Fibroblast of the conjunctiva (primary cell): ENCODE data around the gene SPECC1.
"Not testable (repeated sequence)": the region's sequence is repeated elsewhere in the genome, so short reads cannot be mapped to it uniquely, and the experiment has no call there.

Source experiments
- DNase-seq: peaks from one replicate; pipeline ENCODE4 v3.0.0-alpha.2; 2010; ENCODE audit warnings: low read depth

The SPECC1 gene

DNA sequence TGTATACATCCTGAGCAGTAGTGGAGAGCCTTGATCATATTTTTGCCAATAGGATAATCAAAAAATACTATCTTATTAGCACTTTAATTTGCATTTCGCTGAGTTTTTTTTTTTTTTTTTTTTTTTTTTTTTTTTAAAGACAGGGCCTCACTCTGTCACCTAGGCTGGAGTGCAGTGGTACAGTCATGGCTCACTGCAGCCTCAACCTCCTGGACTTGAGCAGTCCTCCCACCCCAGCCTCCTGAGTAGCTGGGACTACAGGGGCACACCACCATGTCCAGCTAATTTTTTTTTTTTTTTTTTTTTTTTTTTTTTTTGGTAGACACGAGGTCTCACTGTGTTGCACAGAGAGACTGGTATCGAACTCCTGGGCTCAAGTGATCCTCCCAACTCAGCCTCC is 230.6 kb downstream of the SPECC1 start:
- not testable (repeated sequence) for DNase-seq

DNA sequence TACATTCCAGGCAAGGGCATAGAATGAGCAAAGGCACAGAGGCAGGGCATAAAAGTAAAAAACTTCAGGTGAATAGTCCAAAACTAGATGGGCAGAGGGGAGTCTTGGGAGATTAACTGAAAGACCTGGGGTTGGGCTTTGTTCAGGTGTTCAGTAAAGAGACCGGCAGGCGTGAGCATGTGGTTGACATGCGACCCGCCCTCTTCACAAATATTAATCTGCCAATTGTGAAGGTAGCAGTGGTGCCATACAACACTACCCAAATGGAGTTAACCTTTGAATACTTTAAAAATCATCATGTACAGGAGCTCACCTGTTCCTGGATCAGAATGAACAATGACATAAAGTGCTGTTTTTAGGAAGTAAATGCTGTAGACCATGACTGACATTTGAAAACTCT is 232.7 kb downstream of the SPECC1 start:
- no peak for DNase-seq

DNA sequence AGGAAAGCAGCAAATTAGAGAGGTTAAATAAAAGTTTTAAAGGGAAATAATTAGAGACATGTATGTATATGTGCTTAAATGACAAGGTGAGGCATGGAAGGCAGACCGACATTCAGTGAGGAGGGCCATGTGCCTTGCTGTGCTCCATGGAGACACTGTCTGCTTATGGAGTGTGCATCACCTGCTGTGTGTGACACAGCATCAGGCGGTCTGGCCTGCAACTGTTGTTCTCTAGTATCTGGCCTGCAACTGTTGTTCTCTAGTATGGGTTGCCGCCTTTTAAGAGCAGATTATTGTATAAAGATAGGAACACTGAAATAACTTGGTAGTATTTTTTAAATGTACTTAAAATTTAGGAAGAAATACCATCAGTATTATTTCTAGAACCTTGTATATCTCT is 233.1 kb downstream of the SPECC1 start:
- no peak for DNase-seq

DNA sequence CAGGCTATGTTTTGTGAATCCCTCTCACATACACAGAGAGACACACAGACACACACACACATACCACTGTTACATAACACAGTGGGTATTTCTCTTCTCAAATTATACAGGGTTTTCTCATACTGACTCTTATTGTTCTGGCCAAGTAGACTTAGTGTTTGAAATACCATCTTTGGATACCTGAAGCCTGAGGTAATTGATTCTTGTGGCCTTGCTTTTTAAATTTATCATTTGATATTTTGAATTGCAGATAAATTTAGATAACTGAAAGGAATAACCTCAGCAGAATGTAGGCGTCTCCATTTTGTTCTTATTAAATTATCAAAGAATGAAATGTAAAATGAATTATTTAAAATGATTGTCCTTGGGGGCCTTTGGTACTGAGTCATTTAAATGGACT is 234.4 kb downstream of the SPECC1 start:
- DNase-seq: no peak

DNA sequence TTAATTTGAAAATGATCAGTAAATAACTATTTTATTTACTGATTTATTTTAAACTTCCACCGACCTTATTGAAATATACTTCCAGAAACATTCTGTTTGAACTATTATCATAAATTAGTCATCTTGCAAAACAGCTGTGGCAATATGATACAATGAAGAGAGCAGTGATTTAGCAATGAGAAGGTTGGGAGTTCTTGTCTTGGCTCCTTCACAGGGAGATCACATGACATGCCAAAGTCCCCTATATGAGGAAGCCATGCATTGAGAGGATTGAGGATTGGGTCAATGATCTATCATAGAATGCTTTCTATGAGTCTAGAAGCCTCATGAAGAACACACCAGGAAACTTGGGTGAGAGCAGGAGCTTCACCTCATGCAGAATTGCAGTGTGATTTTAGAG is 235.5 kb downstream of the SPECC1 start:
- no peak for DNase-seq

DNA sequence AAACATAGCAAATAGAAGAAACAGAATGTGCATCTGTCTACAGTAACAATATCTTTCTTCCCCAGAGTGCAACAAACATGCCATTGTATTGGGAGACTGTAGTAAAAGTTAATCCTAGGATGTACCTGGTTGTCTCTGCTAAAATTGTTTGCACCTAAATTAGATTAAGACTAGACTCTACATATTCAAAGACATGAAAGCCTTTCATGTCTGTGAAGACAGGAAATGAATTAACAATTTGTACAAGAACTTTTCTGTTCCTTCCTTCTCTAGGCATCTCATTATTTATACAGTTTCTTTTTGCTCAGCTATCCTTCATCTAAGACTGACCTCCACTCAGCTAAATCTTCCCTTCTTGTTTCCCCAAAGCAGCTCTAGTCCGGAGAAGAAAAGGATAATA is 237.5 kb downstream of the SPECC1 start:
- no peak for DNase-seq

DNA sequence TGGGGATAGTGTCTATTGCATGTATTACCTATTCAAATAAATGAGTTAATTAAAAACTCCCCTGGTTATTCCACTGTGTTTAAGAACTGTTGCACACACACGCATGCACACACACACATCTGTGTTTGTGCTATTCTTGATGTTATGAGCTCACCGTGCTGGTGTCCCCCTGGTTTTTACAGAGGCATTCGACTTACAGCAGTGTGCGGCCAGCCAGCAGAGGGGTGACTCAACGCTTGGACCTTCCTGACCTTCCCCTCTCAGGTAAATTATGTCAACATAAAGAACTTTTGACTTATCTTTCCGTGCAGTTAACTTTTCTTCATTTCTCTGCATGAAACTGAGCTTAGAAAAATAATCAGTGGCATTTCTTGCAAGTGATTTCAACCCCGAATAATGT is 244.2 kb downstream of the SPECC1 start:
- no peak for DNase-seq

DNA sequence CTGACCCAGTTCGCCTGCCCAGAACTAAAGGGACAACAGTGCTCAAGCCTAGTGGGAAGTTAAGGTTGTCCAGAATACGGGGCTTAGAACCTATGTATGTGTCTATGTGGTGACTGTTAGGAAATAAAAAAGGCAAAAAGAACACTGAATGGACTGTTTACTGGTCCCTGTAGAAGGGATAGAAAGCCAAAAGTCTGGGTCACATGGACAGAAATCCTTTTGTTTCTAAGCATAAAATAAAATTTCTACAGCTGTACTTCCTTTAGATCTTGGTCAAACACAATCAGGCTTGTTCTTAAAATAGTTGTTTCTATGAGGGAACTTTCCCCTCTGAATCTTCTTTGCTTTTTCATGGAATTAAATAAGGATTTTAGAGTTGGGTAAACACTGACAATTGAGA is 245.4 kb downstream of the SPECC1 start:
- DNase-seq: no peak

DNA sequence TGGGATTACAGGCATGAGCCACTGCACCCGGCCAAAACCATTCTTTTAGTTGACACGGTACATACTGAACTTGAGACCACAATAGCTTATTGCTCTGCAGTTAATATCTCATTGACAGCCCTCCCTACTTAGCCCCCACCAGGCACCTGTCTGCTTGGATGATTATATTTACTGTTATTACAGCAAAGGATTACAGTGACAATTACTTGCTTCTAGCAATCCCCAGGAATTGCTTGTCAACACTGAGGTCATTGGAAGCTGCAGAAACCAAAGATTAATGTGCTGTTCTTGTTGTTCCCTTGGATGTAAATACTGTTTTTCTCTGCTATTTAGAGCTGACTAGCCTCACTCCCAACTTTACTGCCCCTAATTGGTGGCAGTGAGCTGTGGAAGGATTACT is 247.0 kb downstream of the SPECC1 start:
- no peak for DNase-seq

DNA sequence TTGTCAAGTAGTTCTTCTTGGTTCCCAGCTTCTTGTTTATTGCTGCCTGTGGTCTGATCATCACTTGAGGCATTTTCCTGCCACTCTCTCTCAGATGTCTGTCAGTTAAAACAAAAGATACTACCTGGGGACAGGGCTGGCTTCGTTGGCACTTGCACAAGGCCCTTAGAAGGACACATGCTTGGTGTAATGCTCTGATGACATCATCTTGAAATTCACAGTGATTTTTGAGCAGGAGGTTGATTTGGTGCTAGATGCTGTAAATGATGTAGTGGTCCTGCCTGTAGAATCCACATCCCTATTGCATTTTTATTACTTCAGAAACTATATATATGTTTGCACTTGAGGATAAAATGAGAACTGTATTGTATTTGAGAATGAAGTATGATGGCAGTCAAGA is 247.8 kb downstream of the SPECC1 start:
- DNase-seq: no peak

DNA sequence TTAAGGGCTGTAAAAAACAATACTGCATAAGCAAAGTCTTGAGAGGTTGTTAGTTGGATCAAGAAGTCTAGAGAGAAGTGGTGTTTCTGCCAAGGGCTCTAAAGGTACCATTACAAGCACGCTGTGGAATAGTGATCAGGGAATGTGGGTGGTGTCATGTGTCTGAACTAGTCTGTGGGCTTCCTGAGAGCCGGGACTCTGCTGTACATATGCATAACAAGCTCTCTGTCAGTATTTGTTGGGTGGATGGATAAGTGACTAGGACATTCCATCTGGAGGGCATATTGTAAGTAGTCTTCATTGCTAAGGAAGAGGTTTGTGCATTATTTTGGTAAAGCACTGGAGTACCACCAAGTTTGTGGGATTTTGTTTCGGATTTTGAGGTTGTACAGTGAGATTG is 248.6 kb downstream of the SPECC1 start:
- DNase-seq: no peak

DNA sequence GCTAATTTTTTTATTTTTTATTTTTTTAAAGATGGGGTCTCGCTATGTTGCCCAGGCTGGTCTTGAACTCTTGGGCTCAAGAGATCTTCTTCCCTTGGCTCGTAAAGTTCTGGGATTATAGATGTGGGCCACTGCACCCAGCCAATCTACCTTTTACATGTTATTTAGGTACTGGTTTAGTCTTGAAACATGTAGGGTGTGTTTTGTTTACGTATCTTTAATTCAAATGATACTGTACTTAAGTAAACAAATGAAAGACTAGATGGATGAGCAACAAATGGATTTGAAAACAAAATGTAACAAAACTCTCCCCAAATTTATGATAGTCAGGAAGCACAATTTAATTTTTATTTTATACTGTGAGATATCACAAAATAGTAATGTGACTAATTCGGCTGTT is 250.5 kb downstream of the SPECC1 start:
- DNase-seq: no peak

DNA sequence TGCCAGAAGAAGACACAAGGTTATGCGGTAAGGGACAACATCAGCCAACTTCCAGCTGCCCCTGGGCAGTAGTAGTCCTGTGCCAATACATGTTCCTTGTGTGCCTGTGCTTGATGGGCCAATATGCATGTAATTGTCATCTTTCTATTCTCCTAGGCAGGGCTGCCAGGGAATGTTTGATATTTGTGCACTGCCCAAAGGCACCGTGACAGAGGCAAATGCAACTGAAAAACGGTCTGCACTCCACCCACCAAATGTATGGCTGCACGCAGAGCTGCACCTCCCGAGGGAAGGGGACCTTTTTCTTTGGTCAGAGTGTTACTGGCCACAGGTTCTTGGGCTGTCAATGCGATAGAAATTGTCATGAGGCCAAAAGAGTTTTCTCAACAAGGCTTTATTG is 251.1 kb downstream of the SPECC1 start:
- DNase-seq: no peak

DNA sequence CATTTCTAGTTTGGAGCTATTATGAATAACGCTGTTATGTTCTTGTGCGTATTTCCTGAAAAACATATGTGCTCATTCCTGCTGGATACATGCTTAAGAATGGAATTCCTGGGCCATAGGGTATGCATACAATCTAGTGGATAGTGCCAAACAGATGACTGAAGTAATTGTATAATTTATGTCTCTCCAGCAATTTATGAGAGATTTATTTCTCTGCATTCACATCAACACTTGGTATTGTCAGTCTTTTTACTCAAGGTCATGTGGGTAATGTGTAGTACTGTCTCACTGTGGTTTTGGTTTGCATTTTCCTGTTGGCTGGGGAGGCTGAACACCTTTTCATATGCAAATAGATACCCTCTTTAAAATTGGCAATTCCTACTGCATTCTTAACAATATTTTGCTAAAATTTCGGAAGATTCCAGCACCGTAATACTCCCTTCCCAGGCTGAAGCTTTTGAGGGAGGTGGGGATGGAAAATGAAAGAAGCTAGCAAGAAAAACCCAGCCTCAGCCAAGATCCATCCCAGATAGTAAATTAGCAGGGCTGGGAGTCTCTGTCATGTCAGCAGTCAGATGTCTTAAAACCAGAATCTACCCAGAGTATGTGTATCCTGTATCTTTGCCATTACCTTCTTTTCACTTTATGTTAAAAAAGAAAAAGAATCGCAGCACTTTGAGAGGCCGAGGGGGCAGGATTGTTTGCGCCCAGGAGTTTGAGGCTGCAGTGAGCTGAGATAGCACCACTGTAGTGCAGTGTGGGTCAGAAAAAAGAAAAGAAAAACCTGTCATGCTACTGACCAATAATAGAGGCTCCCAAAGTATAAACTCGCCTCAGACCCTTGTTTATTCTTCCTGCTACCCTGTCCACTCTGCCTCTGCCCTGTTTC is 253.3 kb downstream of the SPECC1 start:
- no peak for DNase-seq

DNA sequence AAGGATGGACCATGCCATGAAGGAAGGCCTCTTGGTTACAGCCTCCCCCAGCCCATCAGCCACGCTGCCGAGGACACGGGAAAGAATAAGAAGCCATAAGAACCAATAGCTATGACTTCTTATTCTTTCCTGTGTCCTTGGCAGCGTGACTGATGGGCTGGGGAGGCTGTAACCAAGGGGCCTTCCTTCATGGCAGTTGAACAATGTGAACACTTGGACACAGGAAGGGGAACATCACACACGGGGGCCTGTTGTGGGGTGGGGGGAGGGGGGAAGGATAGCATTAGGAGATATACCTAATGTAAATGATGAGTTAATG is 253.9 kb downstream of the SPECC1 start:
- DNase-seq: not testable (repeated sequence)

DNA sequence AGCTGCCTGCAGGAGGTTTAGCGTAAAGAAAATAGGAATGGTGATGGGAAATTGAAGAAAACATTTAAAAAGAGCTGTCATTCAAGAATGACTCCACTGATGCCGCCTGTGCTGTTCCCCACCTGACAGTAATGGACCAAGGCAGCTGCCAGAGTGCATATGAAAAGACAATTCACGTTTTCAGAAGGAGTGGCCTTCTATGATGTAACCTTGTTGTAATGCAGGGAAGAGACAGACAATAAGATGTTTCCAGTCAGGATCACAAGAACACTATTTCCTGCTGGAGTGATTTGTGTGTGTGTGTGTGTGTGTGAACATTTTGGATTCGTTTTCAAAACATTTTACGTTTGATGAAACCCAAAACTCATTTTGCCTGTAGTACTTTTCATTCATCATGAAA is 254.4 kb downstream of the SPECC1 start:
- peak; percentile 12 for DNase-seq

DNA sequence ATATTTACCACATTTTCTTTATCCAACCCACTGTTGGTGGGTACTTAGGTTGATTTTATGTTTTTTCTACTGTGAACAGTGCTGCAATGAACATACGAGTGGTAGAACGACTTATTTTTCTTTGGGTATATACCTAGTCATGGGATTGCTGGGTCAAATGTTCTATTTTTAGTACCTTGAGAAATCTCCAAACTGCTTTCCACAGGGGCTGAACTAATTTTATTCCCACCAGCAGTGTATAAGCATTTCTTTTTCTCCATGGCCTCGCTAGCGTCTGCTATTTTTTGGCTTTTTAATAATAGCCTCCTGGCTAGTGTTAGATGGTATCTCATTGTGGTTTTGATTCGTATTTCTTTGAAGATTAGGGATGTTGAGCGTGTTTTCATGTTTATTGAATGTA is 255.8 kb downstream of the SPECC1 start:
- no peak for DNase-seq

DNA sequence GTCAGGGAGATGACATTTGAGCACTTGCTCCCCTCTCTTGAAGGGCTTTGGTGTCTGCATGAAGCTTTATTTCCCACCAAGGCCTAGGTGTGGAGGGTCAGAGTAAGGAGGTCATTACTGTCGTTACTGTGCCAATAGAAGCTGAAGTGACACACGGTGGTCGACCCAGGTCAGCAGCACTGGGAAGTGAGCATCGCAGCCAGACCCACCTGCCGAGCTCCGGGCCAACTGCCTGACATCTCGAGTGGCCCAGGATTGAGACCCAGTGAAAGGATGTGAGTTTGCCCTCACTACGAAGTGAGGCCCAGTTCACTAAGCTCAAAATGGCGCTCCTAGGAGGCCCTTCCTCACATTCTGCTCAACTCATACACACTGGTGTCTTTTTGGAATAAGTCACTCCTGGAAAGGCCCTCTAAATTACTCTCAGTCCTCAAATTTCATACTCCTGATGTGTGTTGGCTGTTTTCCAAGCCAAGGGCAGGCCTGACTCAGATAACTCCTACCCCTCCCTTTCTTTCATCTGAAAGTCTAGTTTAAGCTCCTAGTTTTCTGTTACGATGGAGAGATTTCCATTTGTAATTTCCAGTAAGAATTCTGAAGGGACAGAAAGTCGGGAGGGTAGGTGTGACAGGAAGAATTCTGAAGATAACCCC is 257.8 kb downstream of the SPECC1 start:
- no peak for DNase-seq

DNA sequence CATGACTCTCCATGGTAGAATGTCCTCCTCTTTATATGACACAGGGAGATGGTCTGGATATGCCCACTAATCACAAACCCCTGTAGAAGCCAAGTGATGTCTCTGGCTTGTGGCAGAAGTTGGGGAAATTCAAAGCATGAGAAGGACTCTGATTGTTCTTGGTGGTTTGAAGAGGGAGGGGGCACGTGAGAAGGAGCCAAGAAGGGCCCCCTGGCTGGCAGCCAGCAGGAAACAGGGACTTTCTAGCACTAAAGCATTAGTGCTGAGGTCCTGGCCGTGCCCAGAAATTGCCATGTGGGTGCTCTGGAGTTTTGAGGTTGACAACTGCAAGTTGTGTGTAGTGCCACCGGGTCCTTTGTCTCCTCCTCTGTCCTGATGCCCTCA is 258.3 kb downstream of the SPECC1 start:
- no peak for DNase-seq

DNA sequence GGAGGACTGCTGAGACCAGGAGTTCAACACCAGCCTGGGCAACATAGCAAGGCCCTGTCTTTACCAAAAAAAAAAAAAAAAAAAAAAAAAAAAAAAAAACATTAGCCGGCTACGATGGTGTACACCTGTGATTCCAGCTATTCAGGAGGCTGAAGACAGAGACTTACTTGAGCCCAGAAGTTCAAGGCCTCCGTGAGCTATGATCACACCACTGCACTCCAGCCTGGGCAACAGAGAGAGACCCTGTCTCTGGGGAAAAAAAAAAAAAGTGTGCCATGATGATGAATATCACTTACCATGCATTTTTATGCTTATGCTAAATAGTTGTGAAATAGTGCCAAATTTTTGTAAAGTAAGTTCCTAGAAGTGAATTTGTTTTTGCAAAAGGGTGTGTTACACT is 261.2 kb downstream of the SPECC1 start:
- no peak for DNase-seq

DNA sequence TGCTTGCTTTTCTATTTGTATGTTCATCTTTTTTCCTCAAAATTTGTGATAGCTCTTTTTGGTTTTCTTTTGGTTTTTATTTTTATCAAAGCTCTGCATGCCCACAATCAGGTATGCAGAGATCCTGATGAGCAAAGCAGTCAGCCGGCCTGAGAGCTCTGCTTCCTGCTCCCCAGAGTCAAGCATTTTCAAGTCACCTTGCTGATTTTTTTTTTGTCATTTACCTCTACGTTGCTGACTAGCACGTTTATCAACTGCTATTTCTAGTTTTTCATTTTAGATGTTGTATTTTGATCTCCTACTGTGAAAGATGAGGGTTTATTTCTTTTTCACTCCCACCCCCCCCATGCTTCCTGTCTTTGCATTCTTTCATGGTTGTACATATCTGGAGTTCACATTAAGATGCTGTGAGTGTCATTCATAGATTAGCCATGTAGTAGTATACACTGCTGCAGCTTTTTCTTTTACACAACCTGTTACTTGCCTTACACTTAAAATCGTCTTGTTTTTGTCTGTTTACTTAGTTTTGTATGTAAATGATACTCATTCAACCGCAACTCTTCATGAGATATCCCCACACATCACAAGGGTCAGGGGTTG is 262.0 kb downstream of the SPECC1 start:
- no peak for DNase-seq

DNA sequence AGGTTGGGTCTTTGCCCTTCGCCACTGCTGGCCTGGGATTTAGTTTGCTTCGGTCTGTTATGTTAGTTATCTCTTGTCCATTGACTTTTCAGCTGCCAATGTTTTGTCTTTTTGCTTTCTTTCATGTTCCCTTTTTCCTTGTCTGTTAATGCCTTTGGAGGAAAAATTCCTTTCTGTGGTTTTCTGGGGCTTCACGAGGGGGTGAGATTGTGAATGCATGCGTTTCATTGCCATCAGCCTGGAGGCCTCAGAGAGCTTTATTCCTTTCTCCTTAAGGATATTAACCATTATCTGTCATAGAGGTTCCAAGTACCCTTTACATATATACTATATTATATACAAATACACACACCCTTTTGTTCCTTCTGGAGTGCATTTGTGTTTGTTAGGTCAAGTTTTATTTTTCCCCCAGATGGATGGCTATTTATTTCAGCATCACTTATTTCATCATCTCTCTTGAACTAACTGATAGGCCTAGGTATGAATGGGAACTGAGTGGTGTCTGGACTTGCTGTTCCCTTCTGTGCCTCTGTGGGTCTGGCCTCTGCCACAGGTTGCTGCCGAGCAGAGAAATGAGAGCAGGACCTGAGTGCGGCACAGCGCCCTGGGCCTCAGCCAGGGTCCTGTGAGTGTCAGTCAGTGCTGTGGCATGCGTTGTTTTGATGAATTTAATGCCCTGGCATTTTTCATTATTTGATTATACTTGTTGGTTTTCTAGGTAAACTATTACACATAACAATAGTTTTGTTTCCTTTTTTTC is 264.8 kb downstream of the SPECC1 start:
- DNase-seq: no peak

DNA sequence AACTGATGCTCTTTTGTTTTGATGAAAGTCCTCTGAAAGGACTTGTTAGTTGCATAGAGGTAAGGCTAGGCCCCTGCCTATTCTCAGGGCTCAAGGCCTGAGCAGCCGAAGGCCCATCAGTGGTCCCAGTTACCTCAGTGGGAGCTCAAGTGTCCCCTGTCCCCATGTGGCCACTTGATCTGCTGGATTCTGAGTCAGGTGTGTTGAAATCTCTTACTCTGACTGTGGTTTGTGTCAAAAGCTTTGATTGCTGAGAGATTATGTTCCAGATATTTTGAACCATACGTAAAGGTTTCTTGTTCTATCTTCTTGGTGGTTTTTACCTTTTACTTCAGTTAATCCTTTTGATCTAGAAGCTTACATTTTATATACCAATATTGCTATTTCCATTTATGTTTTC is 266.5 kb downstream of the SPECC1 start:
- no peak for DNase-seq
